K562 (cell line): Measurements from ENCODE around the gene XPO6. TPM values are rescaled to one million over a fixed set of nuclear protein-coding genes. Genes with fewer than 3 reads are reported as not detected.

Experiments
- MEIS2 ChIP-seq: fragments of 450-650 bp; IDR thresholded peaks from 2 replicates; pipeline ENCODE4 v1.6.1; 2014; ENCODE audit warnings: mild to moderate bottlenecking; ENCODE audit not compliant: partially characterized antibody
- PKNOX1 ChIP-seq: fragments of 450-650 bp; IDR thresholded peaks from 2 replicates; pipeline ENCODE4 v1.6.1; 2016
- SREBF1 ChIP-seq: fragments of 150-350 bp; IDR thresholded peaks from 2 replicates; pipeline ENCODE4 v1.6.1; 2014; ENCODE audit warnings: antibody characterized with exemption, low read depth, low read length, borderline replicate concordance
- ZNF134 ChIP-seq: fragments of 250-450 bp; sonication (Bioruptor Pico); conservative IDR thresholded peaks from 2 replicates; pipeline ENCODE4 v1.4.0; 2020
- polyA plus RNA-seq, 8 experiments: library from polyadenylated mRNA; depleted of rRNA in 4 of 8; stranded (reverse) in 5 of 8; unstranded in 3 of 8; fragments of >200 nt; fragmentation: Nextera tagmentation in 2 of 8; fragmentation: Illumina TruSeq in 1 of 8; extraction: Ambion mirVana in 2 of 8; extraction: Trizol in 1 of 8; gene quantifications; 2 replicates each; pipeline versions ENCODE4 v1.2.1 to v1.2.3, GENCODE V29; 2011 to 2014; ENCODE audit warnings: inconsistent platforms in 1 of 8, missing spikeins in 1 of 8
- total RNA-seq, 7 experiments: library from RNA; depleted of rRNA in 6 of 7; stranded (reverse); fragments of >200 nt in 6 of 7; fragmentation: Illumina TruSeq in 2 of 7; extraction: Trizol in 2 of 7; gene quantifications; 2 replicates each; pipeline versions ENCODE4 v1.2.1 to v1.2.3, GENCODE V29; 2011 to 2021; ENCODE audit warnings: low replicate concordance in 1 of 7
- TF ChIP-seq, protein P1 (sequence below), 2 experiments: fragments of 450-650 bp; formaldehyde crosslinking in 1 of 2; IDR thresholded peaks; 2 replicates each; pipeline versions ENCODE4 v1.4.0 to v1.6.1; 2014 to 2020; ENCODE audit warnings: mild to moderate bottlenecking in 2 of 2, borderline replicate concordance in 1 of 2, low read depth in 1 of 2
- TF ChIP-seq, protein P2 (sequence below), 2 experiments: IDR thresholded peaks in 1 of 2; conservative IDR thresholded peaks in 1 of 2; 2 replicates each; pipeline ENCODE4 v1.6.1; 2016; ENCODE audit warnings: low read depth in 2 of 2, mild to moderate bottlenecking in 1 of 2, missing compliant biosample characterization in 1 of 2, missing genetic modification characterization in 1 of 2, moderate library complexity in 1 of 2

XPO6 gene
- total and polyA plus RNA-seq, 9 of the 15 experiments (the other 6 are each of a cell fraction or from before 2014, with no cell fraction given), result 11.2 to 196 (median 119) TPM

GRCh38 chr16:28155293-28155692, 56.5 kb downstream of the XPO6 start (continued):
- TF ChIP-seq, protein P1, sequence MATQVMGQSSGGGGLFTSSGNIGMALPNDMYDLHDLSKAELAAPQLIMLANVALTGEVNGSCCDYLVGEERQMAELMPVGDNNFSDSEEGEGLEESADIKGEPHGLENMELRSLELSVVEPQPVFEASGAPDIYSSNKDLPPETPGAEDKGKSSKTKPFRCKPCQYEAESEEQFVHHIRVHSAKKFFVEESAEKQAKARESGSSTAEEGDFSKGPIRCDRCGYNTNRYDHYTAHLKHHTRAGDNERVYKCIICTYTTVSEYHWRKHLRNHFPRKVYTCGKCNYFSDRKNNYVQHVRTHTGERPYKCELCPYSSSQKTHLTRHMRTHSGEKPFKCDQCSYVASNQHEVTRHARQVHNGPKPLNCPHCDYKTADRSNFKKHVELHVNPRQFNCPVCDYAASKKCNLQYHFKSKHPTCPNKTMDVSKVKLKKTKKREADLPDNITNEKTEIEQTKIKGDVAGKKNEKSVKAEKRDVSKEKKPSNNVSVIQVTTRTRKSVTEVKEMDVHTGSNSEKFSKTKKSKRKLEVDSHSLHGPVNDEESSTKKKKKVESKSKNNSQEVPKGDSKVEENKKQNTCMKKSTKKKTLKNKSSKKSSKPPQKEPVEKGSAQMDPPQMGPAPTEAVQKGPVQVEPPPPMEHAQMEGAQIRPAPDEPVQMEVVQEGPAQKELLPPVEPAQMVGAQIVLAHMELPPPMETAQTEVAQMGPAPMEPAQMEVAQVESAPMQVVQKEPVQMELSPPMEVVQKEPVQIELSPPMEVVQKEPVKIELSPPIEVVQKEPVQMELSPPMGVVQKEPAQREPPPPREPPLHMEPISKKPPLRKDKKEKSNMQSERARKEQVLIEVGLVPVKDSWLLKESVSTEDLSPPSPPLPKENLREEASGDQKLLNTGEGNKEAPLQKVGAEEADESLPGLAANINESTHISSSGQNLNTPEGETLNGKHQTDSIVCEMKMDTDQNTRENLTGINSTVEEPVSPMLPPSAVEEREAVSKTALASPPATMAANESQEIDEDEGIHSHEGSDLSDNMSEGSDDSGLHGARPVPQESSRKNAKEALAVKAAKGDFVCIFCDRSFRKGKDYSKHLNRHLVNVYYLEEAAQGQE (IDR thresholded peaks at IDR 0.05; ENCODE audit: borderline replicate concordance), result no peak
- TF ChIP-seq, protein P1 (CRISPR knock-in tag; IDR thresholded peaks at IDR 0.05; ENCODE audit: low read depth), result no peak
- TF ChIP-seq ZNF134 (no peak), MEIS2 (peak; percentile 62), PKNOX1 (peak; percentile 32; the same call in 1 of the 2 replicates), SREBF1 (no peak)
- TF ChIP-seq, protein P2, sequence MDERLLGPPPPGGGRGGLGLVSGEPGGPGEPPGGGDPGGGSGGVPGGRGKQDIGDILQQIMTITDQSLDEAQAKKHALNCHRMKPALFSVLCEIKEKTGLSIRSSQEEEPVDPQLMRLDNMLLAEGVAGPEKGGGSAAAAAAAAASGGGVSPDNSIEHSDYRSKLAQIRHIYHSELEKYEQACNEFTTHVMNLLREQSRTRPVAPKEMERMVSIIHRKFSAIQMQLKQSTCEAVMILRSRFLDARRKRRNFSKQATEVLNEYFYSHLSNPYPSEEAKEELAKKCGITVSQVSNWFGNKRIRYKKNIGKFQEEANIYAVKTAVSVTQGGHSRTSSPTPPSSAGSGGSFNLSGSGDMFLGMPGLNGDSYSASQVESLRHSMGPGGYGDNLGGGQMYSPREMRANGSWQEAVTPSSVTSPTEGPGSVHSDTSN (CRISPR knock-in tag; IDR thresholded peaks at IDR 0.05; ENCODE audit: low read depth), result no peak
- TF ChIP-seq, protein P2 (tag; conservative IDR thresholded peaks at IDR 0.05; ENCODE audit: low read depth), result peak; percentile 62; the same call in 1 of the 2 replicates
